ENCODE results near the gene TUBGCP5.

The TUBGCP5 gene

GRCh38 chr15:22967084-22967770 is 72.1 kb downstream of the TUBGCP5 start:
- no peak overlapping the region for H3K4me3 ChIP-seq (ENCODE audit: control insufficient read depth, low read depth, low read length)
- DNase-seq (ENCODE audit: low read depth): no peak
- TF ChIP-seq CTCF (conservative IDR thresholded peaks at IDR 0.05; ENCODE audit: control insufficient read depth, insufficient read depth, low read depth, low read length): no peak

GRCh38 chr15:22966321-22967083 is 72.9 kb downstream of the TUBGCP5 start:
- no peak for DNase-seq (ENCODE audit: low read depth)
- no peak overlapping the region for H3K4me3 ChIP-seq (ENCODE audit: control insufficient read depth, low read depth, low read length)
- TF ChIP-seq CTCF (conservative IDR thresholded peaks at IDR 0.05; ENCODE audit: control insufficient read depth, insufficient read depth, low read depth, low read length): no peak

GRCh38 chr15:22963641-22964040 is 75.7 kb downstream of the TUBGCP5 start:
- H3K4me3 ChIP-seq (ENCODE audit: control insufficient read depth, low read depth, low read length): no peak overlapping the region
- DNase-seq (ENCODE audit: low read depth): peak; percentile 19
- TF ChIP-seq CTCF (conservative IDR thresholded peaks at IDR 0.05; ENCODE audit: control insufficient read depth, insufficient read depth, low read depth, low read length): no peak

GRCh38 chr15:22962611-22963010 is 76.8 kb downstream of the TUBGCP5 start:
- H3K4me3 ChIP-seq (ENCODE audit: control insufficient read depth, low read depth, low read length): no peak overlapping the region
- DNase-seq (ENCODE audit: low read depth): no peak
- TF ChIP-seq CTCF (conservative IDR thresholded peaks at IDR 0.05; ENCODE audit: control insufficient read depth, insufficient read depth, low read depth, low read length): no peak

GRCh38 chr15:22961762-22962161 is 77.6 kb downstream of the TUBGCP5 start:
- no peak for TF ChIP-seq CTCF (conservative IDR thresholded peaks at IDR 0.05; ENCODE audit: control insufficient read depth, insufficient read depth, low read depth, low read length)
- no peak overlapping the region for H3K4me3 ChIP-seq (ENCODE audit: control insufficient read depth, low read depth, low read length)

GRCh38 chr15:22960556-22960955 is 78.8 kb downstream of the TUBGCP5 start:
- TF ChIP-seq CTCF (conservative IDR thresholded peaks at IDR 0.05; ENCODE audit: control insufficient read depth, insufficient read depth, low read depth, low read length): no peak
- no peak overlapping the region for H3K4me3 ChIP-seq (ENCODE audit: control insufficient read depth, low read depth, low read length)
- DNase-seq (ENCODE audit: low read depth): no peak

More at GRCh38 chr15:22961762-22962161, 77.6 kb downstream of the TUBGCP5 start:
- DNase-seq (ENCODE audit: low read depth): no peak
